ENCODE data around the gene PFKFB3. TPM values are rescaled to one million over a fixed set of nuclear protein-coding genes. Genes with fewer than 3 reads are reported as not detected.

PFKFB3 gene
- total RNA-seq, 1 donor from 2014 or later = 13.8 TPM

DNA sequence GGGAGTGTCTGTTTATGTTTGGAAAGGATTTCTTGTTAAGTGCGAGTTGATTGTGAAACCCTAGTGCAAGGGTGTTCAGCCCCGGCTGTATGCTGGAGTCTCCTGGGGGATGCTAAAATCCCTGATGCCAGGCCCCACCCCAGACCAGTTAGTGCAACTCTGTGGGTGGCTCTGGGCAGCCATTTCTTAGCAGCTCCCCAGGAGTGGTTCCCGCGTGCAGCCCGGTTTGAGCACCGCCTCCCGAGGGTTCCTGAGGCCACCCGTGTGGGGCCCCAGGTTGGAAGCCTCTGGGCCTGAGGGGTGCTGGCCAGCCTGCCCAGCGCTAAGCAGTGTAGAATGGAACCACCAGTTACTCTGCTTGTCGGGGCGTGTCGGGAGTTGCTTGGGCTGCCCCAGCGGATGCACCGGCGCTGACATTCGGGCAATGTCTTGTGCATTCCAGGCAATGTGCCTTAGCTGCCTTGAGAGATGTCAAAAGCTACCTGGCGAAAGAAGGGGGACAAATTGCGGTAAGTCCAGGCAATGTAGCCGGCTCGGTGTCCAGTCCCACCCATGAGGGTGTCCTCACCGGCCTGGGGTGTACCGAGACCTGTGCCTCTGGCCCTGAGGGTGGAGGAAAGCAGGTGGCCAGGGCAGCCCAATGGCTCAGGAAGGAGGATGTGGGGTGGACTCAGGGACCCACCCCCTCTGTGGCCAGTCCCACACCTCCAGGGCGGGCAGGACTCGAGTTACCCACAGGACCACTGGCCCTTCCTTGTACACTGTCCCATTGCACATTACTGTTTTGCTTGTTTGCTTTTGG, 13.2 kb downstream of the PFKFB3 start:
- DNase-seq (ENCODE audit: low spot score) = no peak
- intact Hi-C loops (cut with DNase I) = no loop called here

- DNase-seq (ENCODE audit: low spot score) = no peak
- intact Hi-C loops (cut with DNase I) = no loop called here
Observed at GRCh38 chr10:6216916-6217315, 14.2 kb downstream of the PFKFB3 start.

DNA sequence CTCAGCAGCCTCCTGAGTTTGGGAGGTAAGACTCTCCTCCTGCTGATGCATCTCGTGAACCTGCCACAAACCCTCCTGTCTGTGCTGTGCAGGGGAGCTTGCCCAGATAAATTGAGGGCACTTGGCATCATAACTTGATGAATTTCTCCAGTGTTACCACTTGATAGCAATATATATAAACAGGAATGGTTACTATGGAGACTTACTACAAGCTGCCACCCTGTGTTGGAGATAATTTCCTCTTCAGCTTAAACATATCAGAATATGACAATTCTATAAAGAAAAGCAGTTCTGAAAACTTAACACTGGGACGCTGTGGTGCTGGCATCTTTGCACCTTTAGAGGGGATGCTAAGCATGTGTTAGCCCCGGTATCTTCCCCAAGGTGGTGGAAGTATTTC, 14.9 kb downstream of the PFKFB3 start:
- no peak for DNase-seq (ENCODE audit: low spot score)
- intact Hi-C loops (cut with DNase I) = no loop called here

DNA sequence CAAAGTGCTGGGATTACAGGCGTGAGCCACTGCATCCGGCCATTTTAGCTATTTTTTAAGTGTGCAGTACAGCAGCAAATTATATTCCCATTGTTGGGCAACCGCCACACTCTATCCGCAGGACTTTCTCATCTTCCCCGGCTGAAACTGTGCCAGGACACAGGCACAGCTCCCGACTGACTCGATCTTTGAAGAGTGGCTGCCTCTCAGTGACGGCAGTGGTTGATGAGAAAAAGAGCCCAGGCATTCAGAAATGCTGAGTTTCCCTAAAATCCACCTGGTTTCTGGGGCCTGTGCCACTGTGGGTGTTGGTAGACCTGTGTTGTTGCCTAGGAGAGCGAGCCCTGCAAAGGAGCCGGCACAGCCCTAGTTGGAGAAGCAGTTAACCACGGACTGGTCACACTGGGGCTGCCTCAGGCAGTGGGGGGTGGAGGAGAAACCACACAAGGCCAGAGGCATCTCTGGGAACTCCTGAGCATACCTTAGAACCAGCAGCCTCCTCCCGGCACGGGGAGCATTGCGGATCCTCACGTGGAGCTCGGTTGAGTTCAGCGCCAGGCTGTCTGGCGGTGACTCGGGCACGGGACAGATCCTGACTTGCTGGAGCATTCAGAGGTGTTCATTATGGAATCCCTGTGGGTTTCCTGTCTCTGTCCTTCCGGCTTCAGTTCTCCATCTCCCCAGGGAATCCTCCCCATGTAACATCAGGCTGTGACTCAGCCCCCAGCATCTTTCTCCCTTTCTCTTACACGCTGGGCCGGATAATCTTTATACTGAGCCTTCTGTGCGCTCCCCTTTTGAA, 16.2 kb downstream of the PFKFB3 start:
- intact Hi-C loops (cut with DNase I) = no loop called here
- DNase-seq (ENCODE audit: low spot score) = no peak

DNA sequence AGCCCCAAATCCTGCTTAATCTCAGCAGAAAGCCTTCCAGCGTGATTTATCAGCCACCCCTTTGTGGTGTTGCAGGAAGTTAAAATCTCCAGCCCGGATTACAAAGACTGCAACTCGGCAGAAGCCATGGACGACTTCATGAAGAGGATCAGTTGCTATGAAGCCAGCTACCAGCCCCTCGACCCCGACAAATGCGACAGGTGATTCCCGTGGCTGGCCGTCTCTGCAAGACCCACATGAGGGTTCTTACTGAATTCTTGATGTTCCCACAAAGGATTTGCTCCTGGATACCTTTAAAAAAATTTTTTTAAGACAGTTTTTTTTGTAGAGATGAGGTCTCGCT, 16.7 kb downstream of the PFKFB3 start:
- DNase-seq (ENCODE audit: low spot score) = no peak
- intact Hi-C loops (cut with DNase I) = no loop called here

- no peak for DNase-seq (ENCODE audit: low spot score)
- intact Hi-C loops (cut with DNase I) = no loop called here
Observed at GRCh38 chr10:6220418-6221191, 17.9 kb downstream of the PFKFB3 start.

GRCh38 chr10:6221192-6221940, 18.6 kb downstream of the PFKFB3 start:
- DNase-seq (ENCODE audit: low spot score) = no peak
- intact Hi-C loops (cut with DNase I) = no loop called here

GRCh38 chr10:6221971-6222751, 19.4 kb downstream of the PFKFB3 start:
- intact Hi-C loops (cut with DNase I) = no loop called here
- no peak for DNase-seq (ENCODE audit: low spot score)

DNA sequence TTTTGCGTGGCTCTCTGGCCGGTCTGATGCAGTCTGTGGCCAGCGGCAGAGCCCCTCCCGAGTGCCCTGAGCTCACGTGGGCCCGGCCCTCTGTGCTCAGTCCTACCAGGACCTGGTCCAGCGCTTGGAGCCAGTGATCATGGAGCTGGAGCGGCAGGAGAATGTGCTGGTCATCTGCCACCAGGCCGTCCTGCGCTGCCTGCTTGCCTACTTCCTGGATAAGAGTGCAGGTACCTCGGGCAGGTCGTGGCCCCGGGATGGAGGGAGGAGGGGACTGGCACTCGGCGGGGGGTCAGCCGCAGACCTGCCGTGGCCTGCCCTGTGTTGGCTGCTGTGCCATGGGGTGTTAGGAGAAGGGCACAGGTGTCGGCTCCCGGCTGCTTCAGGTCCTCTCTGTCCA, 20.0 kb downstream of the PFKFB3 start:
- no peak for DNase-seq (ENCODE audit: low spot score)
- intact Hi-C loops (cut with DNase I) = no loop called here

- no peak for DNase-seq (ENCODE audit: low spot score)
Observed at GRCh38 chr10:6223981-6224380, 21.2 kb downstream of the PFKFB3 start.

GRCh38 chr10:6224781-6225180, 22.0 kb downstream of the PFKFB3 start:
- intact Hi-C loops (cut with DNase I) = no loop called here
- no peak for DNase-seq (ENCODE audit: low spot score)

More at GRCh38 chr10:6223981-6224380, 21.2 kb downstream of the PFKFB3 start:
- intact Hi-C loops (cut with DNase I) = no loop called here

DNA sequence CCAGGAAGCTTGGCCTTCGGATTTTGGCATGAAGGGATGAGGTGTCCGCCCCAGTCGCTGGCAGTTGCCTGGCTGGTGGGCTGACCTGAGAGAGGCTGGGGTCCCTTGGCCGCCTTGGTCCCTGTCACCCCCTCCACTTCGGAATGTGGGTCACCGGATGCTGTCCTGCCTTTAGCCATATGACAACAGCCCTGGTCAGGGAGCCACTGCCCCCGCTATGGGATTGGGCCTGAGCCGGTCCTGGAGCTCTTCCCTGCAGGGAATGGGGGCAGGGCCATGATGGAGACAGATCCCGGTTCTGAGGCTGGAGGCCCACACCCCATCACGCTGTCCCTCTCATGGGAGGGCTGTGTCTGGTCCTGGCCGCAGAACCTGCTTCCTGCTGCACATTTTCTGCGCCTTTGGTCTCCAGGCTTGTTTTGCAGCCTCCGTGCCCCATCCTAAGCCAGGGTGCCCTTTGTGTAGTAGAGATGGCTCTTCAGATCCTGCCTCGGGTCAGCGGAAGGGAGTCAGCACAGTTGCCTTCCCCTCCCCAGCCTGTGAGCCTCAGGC, 22.6 kb downstream of the PFKFB3 start:
- DNase-seq (ENCODE audit: low spot score) = no peak
- intact Hi-C loops (cut with DNase I) = no loop called here

DNA sequence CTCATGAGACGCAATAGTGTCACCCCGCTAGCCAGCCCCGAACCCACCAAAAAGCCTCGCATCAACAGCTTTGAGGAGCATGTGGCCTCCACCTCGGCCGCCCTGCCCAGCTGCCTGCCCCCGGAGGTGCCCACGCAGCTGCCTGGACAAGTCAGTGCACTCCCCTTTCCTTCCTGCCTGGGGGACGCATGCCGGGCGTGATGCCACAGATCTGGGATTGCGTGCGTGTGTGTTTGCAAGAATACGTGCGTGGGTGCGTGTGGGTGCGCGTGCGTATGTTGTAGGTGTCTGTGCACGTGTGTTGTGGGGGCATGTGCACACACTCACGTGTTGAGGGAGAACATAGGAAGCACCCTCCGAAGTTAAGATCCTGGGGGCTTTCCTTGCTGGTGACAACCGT, 23.5 kb downstream of the PFKFB3 start:
- no peak for DNase-seq (ENCODE audit: low spot score)
- intact Hi-C loops (cut with DNase I) = no loop called here

GRCh38 chr10:6227346-6227745, 24.6 kb downstream of the PFKFB3 start:
- intact Hi-C loops (cut with DNase I) = no loop called here
- no peak for DNase-seq (ENCODE audit: low spot score)

- DNase-seq (ENCODE audit: low spot score) = no peak
- intact Hi-C loops (cut with DNase I) = no loop called here
Observed at GRCh38 chr10:6228010-6228511, 25.3 kb downstream of the PFKFB3 start.

- intact Hi-C loops (cut with DNase I) = no loop called here
- no peak for DNase-seq (ENCODE audit: low spot score)
Observed at GRCh38 chr10:6228647-6229046, 25.9 kb downstream of the PFKFB3 start.

DNA sequence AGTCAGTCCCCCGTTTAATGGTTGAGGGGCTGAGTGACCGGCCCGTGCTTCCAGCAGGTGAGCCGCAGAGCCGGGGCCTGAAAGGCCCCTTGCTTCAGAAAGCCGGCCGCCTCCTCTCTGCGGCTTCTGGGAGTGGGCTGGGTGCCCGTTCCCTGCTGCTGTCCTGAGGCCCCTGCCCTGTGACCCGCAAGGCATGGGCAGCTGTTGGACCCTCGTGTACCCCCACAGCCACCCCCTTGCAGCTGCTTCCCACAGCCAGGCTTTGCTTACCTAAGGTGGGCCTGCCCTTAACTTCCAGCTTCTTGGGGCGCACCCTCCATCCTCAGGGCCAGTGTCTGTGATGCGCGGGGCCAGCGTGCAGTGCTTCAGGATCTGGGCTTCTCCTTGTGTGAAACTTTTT, 26.6 kb downstream of the PFKFB3 start:
- intact Hi-C loops (cut with DNase I) = no loop called here

GRCh38 chr10:6229746-6230145, 27.0 kb downstream of the PFKFB3 start:
- intact Hi-C loops (cut with DNase I) = no loop called here
- DNase-seq (ENCODE audit: low spot score) = no peak

More for the DNA sequence above, 26.6 kb downstream of the PFKFB3 start:
- no peak for DNase-seq (ENCODE audit: low spot score)

Measured in cardiac septum (tissue), 1 donor.